GM12801 (cell line): ENCODE data around the gene WASF1.

Experiments
- TF ChIP-seq, protein P1 (sequence below): IDR thresholded peaks from one replicate; pipeline ENCODE4 v1.5.1; 2011; ENCODE audit warnings: control low read depth; ENCODE audit not compliant: insufficient read length; ENCODE audit errors: extremely low read depth

WASF1 gene

DNA sequence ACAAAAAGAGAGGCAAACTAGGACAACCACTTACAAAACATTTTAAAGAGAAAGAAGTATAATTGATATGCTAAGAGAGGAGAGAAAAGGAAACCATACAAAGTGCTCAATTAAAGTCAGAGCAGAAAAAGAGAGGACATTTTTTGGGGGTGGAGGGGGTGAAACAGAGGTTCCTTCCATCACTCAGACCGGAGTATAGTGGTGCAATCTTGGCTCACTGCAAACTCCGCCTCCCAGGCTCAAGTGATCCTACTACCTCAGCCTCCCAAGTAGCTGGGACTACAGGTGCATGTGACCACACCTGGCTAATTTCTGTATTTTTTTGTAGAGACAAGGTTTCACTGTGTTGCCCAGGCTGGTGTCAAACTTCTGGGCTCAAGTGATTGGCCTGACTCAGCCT is 9.4 kb downstream of the WASF1 start:
- TF ChIP-seq, protein P1, sequence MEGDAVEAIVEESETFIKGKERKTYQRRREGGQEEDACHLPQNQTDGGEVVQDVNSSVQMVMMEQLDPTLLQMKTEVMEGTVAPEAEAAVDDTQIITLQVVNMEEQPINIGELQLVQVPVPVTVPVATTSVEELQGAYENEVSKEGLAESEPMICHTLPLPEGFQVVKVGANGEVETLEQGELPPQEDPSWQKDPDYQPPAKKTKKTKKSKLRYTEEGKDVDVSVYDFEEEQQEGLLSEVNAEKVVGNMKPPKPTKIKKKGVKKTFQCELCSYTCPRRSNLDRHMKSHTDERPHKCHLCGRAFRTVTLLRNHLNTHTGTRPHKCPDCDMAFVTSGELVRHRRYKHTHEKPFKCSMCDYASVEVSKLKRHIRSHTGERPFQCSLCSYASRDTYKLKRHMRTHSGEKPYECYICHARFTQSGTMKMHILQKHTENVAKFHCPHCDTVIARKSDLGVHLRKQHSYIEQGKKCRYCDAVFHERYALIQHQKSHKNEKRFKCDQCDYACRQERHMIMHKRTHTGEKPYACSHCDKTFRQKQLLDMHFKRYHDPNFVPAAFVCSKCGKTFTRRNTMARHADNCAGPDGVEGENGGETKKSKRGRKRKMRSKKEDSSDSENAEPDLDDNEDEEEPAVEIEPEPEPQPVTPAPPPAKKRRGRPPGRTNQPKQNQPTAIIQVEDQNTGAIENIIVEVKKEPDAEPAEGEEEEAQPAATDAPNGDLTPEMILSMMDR = no peak

DNA sequence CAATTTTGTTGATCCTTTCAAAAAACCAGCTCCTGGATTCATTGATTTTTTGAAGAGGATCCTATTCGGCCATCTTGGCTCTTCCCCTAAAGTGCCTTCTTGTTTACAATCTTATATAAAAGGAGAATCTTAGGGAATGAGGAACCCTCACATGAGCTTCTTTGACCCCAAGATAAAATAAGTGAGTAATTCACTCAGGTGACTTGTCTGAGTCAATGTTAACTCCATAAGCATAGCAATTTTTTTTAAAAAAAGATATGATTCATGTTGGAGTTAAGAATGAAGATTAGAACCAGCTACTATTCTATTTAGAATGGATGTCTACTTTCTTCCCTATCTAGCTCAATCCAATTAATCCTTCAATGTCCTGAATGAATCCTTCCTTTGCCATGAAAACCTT is 21.0 kb downstream of the WASF1 start:
- TF ChIP-seq, protein P1 = no peak

DNA sequence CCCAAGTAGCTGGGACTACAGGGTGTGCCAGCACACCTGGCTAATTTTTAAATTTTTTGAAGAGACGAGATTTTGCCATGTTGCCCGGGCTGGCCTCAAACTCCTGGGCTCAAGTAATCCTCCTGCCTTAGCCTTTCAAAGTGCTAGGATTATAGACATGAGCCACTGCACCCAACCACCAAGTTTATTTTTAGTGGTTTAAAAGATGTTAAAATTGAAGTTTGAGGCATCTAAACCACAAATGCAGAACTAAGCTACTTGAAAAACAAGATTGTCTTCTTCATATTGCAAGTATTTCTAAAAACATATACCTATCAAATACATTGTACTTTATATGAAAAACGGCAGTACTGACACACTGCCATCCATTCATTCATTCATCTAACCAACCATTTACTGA is 31.6 kb downstream of the WASF1 start:
- TF ChIP-seq, protein P1 = no peak

DNA sequence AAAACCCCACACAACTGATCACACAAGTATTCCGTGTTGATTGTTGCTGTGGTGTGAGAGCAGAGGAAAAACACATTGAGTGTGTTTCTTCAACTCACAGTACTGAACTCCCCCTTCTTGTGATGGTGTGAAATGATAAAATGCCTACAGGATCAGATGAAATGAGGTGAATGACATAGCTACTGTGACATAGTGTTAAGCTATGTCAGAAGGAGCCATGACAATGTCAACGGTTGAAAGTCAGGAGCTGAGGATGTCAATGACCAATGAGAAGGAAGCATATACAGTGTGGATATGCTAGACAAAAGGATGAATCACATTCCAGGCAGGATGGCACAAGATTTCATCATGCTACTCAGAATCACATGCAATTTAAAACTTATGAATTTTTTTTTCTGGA is 38.8 kb downstream of the WASF1 start:
- TF ChIP-seq, protein P1 = no peak

DNA sequence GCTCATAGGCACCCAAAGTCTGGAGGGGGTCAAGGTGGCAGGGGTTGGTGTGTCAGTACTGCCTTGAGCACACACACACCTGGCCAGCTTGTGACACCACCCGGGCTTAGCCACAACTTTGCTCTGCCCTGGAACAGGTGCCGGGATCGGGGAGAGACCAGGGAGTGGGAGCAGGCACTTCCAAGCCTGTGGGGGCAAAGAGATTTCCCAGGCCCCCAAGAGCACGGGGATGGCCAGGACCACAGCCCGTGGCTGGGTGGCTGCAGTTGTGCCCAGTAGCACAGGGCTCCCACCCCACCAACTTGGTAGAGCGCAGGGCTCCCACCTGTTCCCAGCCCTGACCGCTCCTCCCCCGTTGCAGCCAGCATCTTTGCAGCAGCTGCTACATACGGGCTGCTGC is 40.4 kb downstream of the WASF1 start:
- TF ChIP-seq, protein P1 = no peak

DNA sequence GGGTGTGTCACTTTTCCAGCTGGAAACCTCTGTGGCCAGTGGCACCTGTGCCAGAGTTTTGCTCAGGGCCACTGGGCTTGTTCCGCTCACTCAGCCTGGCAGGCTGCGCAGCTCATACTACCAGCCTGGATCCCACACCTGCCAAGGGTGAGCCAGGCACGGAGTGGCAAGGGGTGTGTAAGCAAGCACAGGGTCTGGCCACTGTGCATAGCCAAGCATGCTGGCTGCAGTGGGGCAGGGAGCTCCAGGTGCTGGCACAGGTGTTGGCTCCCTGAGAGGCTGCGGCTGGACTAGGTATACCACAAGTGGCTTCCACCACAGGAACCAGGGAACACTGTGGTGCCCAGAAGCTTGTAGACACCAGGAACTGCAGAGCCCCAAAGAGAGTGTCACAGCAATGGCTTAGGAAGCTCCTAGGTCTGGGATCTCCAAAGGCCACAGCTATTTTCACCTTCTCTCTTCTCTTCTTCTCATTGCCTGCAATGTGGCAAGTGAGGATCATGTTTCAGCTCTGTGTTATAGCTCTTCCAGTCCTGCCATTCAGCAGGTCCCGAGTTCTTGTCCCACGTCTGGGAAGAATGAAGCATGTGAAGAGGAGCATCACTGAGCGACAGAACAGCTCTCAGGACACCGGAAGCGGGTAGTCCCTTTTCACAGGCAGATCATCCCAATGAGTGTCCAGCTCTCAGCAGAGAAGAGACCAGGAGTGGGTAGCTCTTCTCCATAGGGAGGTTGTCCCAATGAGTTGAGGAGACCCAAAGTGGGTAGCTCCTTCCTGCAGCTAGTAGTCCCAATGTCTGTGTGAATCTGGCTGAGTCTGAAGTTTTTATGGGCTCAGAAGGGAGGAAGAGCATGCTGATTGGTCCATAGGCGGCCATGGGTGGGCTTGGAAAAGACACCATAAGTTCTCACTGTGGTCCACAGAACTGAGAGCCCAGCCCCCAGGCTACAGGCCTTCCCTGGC is 41.3 kb downstream of the WASF1 start:
- TF ChIP-seq, protein P1 = no peak

DNA sequence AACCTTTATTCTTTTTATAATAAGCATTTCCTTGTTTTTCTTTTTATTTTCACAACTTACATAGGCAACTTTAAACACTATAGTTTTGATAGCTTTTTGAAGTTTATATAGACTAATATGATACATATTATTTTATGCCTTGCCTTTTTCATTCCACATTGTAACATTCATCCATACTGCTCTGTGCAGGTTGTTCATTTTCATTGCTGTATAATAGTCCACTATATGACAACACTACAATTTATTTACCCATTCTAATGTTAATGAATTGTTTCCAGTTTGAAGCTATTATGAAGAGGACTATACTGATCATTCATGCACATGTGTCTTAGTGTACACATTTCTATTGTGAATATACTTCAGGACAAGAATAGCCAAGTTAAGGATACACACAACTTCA is 49.1 kb downstream of the WASF1 start:
- TF ChIP-seq, protein P1 = no peak
